HG03045 (cell line): ENCODE results near the gene RPRD1B.
"Not testable (repeated sequence)": the region's sequence is repeated elsewhere in the genome, so short reads cannot be mapped to it uniquely, and the experiment has no call there.

Source experiments
- ATAC-seq: cut with Tn5 transposase; IDR thresholded peaks from one replicate; pipeline ENCODE4 v1.9.1; 2021; ENCODE audit warnings: mild to moderate bottlenecking, moderate library complexity; ENCODE audit not compliant: unreplicated experiment

RPRD1B gene

DNA sequence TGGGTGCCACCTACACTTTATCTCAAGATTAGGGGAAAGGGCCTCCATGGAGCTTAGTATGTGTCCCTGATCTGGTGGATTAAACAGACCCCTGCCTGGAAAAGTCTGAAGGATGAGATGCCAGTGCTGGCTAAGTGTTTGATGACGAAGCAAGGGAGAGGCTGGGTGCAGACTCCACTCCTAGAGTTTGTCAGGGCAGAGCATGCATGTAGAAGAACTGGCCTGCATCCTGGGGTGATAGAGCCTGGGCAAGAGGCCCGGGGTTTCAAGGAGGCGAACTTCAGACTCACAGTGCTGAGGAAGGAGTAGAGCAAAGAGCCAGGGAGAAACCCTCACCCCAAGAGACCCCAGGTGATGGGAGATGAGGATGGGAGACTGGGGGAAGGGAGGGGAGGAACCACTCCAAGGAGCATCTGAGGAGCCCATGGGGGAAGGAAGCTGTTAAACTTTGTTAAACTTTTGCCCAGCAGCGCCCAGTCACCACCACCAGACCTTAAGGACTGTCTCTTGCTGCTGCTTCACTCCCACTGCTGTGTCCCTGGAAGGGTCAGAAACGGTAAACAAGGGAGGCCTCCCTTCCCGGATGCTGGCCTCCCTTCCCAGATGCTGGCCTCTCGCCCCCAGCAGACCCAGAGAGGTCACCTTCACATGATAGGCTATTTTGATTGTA, 61.6 kb downstream of the RPRD1B start:
- no peak for ATAC-seq

- no peak for ATAC-seq
These were observed 65.4 kb downstream of the RPRD1B start for GRCh38 chr20:38098952-38099351.

DNA sequence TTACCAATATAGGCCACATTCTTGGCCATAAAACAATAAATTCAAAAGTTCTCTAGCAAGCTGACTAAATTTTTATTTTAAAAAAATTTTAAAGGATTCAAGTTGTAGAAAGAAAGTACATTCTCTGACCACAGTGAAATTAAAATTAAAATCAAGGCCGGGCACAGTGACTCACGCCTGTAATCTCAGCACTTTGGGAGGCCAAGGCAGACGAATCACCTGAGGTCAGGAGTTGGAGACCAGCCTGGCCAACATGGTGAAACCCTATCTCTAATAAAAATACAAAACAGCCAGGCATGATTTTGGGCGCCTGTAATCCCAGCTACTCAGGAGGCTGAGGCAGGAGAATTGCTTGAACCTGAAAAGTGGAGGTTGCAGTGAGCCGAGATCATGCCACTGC, 68.7 kb downstream of the RPRD1B start:
- ATAC-seq, result not testable (repeated sequence)

DNA sequence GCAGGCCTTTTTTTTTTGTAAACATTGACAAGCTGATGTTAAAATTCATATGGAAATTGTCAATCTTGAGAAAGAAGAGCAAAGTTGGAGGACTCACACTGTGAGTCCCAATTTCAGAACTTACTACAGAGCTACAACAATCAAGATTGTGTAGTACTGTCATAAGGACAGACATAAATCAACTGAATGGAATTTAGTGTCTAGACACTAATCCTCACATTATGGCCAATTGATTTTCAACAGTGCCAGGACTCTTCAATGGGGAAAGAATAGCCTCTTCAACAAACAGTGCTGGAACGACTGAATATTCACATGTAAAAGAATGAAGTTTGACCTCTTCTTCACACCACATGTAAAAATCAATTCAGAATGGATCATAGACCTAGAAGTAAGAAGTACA, 70.7 kb downstream of the RPRD1B start:
- no peak for ATAC-seq

DNA sequence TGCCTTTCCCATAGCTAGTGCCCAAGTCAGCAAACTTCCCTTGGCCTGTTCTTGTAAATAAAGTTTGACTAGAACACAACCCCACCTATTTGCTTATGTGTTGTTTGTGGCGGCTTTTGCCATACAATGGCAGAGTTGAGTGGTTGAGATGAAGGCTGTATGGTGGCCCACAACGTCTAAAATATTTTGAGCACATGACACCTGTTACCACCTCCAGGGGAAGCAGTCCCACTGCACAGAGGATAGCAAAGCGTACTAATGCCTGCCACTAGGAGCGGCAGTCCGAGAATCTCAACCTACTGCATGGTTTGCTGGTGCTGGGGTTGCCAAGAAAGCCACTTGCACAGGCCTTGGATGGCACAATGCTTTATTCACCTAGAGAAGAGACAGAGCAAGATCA, 72.9 kb downstream of the RPRD1B start:
- ATAC-seq, result no peak

DNA sequence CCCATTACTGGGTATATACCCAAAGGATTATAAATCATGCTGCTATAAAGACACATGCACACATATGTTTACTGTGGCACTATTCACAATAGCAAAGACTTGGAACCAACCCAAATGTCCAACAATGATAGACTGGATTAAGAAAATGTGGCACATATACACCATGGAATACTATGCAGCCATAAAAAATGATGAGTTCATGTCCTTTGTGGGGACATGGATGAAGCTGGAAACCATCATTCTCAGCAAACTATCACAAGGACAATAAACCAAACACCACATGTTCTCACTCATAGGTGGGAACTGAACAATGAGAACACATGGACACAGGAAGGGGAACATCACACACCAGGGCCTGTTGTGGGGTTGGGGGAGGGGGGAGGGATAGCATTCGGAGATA, 73.8 kb downstream of the RPRD1B start:
- not testable (repeated sequence) for ATAC-seq

GRCh38 chr20:38107916-38108315, 74.4 kb downstream of the RPRD1B start:
- ATAC-seq, result not testable (repeated sequence)

DNA sequence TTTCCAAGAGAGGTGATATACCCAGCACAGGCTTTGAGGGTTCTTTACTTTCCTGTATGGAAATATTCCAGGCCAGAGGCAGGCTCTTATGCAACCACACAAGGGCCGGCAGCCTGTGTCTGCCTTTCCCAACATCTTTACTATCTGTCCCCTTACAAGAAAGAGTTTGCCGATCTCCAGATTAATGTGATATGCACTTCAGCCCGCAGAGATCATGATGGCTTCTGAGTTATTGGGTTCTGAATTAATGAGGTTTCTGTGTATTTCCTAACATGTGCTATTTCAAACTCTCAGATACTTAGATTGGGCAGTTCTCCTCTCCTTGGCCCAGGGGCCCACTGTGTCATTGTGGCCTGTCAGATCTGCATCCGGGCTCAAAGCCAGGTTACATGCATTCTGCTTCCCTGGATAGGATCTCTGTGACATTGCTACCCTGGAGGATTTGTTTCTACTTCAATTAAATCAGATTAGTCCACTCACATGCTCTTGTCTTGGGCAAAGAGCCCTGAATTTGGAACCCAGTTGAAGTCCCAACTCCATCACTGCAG, 75.0 kb downstream of the RPRD1B start:
- ATAC-seq, result no peak

- no peak for ATAC-seq
These were observed 75.5 kb downstream of the RPRD1B start for GRCh38 chr20:38108986-38109541.

DNA sequence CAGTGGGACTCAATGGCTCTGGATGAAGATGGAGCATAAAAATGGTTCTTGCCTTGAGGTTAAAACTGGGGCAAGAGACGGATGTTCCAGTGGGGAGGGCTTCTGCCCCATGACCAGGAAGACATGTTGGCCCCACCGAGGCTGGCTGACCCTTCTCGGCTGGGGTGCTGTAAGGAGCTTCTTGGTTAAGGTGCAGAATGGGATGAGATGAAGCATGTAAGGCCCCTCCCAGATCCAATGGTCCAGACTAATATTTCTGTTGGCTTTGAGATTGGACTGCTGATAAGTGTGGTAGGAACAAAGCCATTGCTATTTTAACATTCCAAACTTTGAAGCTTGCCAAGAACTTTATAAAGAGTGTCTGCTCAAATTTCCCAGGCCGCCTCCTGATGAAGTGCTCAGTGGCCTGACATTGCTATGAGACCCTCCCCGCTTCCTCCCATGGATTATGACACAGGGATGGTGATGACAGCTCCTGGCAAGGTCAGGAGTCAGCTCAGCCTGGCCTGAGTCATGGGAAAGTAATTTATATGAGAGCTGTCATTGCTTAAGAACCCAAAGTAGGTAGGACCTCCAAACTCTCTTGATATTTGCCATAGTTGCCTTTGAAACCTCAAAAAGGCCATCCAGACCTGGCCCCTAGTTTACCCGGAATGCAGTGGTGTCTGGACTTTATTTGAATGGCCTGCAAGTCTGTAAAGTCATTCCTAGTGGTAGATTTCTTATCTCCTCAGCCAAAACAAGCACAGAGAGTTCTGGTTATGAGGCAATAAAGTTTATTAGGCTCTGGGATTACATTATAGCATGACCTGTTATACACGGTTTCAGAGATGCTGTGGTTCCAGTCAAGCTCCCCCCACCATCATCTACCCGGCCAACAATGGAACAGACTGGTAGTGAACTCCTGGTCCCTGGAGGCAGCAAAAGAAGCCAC, 76.3 kb downstream of the RPRD1B start:
- ATAC-seq, result no peak

DNA sequence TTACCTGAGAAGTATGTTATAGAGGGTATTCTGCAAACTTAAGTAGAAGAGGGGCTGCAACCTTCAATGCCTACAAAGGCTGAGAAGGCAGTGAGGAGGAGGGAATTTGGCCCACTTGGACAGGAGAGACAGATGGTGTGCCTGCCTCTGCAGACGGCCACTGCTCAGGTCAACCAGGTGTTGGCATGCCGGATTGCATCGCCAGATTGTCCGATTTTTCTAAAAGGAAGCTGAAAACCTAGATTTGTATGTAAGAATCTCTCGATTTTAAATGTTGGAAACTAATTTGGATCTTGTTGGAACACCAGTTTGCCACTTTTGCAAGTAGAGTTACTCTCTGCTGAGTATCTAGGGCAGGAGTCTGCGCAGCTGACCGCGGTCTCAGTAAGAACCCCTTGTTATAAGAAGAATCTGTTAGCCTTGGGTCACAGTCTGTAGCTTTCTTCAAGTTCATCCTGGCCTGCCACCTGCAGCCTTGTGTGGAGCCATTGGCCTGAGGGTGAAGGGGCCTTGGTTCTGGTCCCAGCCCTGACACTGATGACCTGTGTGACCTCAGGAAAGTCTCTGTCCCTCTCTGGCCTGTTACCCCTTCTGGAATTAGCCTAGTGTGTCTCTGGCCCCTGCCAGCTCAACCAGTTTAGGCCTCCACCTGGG, 77.1 kb downstream of the RPRD1B start:
- no peak for ATAC-seq

DNA sequence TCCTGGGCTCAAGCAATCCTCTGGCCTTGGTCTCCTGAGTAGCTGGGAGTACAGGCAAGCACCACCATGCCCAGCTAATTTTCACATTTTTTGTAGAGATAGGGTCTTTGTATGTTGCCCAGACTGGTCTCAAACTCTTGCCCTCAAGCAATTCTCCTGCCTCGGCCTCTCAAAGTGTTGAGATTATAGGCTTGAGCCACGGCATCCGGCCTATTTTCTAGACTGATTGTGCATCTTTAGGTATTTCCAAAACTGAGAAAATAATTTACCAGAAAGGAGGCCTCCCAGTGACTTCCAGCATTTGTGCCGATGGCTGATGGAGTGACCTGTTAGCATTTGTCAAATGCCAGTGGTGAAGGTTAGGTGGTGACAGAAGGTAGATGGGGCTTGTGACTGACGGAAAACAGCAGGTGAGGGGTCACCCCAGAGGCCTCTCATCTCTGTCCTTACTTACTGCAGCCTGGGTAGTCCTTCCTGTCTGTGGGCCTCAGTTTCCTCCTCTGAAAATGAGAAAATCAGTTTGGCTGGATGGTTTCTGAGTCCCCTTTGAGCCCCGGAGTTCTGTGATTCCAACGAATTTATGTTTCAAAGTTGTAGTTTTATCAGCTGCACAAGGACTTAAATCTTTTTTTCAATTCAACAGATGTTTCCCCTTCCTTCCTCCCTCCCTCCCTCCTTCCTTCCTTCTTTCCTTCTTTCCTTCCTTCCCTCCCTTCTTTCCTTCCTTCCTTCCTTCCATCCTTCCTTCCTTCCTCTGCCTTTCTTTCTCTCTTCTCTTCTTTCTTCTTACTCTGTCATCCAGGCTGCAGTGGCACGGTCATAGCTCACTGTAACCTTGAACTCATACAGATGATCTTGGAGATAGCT, 78.1 kb downstream of the RPRD1B start:
- no peak for ATAC-seq

- no peak for ATAC-seq
These were observed 78.8 kb downstream of the RPRD1B start for GRCh38 chr20:38112261-38112929.

GRCh38 chr20:38112930-38113294, 79.4 kb downstream of the RPRD1B start:
- no peak for ATAC-seq

GRCh38 chr20:38113401-38114325, 80.1 kb downstream of the RPRD1B start:
- ATAC-seq, result no peak

- no peak for ATAC-seq
These were observed 80.8 kb downstream of the RPRD1B start for GRCh38 chr20:38114353-38114791.

DNA sequence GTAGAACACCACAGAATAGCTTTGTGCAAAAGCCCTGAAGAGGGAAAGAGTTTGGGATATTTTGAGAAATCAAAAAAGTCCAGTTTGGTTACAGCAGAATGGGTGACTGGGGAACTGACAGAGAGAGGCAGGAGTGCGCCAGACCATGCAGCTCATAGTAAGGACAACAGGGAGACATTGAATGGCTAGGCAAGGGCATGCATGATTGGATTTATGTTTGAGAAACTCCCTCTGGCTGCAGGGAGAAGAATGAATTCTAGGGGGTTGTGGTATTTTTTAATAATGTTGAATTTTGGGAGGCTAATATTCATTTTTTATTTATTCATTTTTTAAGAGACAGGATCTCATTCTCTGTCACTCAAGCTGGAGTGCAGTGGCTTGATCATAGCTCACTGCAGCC, 81.7 kb downstream of the RPRD1B start:
- ATAC-seq, result no peak

GRCh38 chr20:38115896-38116295, 82.3 kb downstream of the RPRD1B start:
- ATAC-seq, result no peak
